Hepatocyte (in vitro differentiated cells): ENCODE measurements around the gene SETBP1.

Experiments used
- EZH2phosphoT487 ChIP-seq: fragments of 200-600 bp; sonication (generic); IDR thresholded peaks from one replicate; pipeline ENCODE4 v1.6.1; 2018; ENCODE audit warnings: antibody characterized with exemption, mild to moderate bottlenecking, low read depth, moderate library complexity; ENCODE audit not compliant: unreplicated experiment, severe bottlenecking
- TF ChIP-seq, protein P1 (sequence below): fragments of 200-600 bp; sonication (generic); IDR thresholded peaks from 2 replicates; pipeline ENCODE4 v1.5.1; 2016; ENCODE audit warnings: antibody characterized with exemption, mild to moderate bottlenecking; ENCODE audit not compliant: poor library complexity

DNA sequence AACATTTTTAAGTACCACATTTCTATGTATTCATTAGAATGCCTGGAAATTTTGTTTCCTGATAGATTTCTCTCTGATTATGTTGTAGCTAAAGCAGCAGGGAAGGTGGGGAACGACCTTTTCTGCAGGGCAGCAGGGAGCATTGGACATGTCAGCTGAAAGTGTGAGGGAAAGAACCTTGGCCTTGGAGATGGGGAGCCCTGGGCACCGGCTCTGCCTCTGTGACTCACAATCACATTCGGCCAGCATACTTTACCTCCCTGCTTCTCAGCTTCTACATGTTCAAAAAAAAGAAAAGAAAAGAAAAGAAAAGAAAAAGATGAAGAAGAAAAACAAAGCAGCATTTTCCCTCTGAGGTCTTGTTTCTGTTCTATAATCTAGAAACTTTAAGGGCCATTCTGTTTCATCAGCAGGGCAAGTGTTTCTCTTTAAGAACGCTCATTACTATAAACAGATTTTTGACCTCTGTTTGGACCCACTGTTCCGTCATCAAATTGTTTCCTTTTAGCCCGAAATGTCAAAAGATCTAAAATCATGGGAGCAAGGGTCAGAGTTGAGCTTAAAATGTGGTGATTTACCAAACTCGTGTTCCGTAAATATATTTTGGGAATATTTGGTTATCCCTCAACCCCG lies 27.9 kb downstream of the SETBP1 start:
- TF ChIP-seq, protein P1, sequence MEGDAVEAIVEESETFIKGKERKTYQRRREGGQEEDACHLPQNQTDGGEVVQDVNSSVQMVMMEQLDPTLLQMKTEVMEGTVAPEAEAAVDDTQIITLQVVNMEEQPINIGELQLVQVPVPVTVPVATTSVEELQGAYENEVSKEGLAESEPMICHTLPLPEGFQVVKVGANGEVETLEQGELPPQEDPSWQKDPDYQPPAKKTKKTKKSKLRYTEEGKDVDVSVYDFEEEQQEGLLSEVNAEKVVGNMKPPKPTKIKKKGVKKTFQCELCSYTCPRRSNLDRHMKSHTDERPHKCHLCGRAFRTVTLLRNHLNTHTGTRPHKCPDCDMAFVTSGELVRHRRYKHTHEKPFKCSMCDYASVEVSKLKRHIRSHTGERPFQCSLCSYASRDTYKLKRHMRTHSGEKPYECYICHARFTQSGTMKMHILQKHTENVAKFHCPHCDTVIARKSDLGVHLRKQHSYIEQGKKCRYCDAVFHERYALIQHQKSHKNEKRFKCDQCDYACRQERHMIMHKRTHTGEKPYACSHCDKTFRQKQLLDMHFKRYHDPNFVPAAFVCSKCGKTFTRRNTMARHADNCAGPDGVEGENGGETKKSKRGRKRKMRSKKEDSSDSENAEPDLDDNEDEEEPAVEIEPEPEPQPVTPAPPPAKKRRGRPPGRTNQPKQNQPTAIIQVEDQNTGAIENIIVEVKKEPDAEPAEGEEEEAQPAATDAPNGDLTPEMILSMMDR = no peak
- TF ChIP-seq EZH2phosphoT487 = no peak
